Measurements from ENCODE around the gene CYP11A1.

CYP11A1 gene

GRCh38 chr15:74387621-74388362 is 20.3 kb upstream of the CYP11A1 start:
- DNase-seq = no peak

DNA sequence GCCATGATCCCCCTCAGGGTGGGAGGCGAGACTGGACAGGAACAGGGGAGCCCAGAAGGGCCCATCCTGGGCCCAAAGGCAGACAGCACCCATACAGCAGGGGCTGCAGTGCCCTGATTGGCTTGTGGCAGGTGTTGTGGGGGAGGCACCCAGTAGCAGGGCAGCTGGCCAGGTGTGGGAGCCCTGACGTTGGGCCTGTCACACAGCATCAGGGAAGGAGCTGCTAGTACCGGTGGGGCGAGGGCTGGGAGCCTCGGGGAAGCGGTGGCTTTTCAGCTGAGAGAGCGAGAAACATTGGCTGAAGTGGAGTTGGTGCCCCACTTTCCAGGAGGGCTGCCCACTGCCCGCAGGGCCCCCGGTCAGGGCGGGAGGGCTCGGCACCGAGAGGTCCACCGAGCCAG is 19.7 kb upstream of the CYP11A1 start:
- DNase-seq = no peak

- DNase-seq = no peak
Observed at GRCh38 chr15:74386496-74387140, 19.2 kb upstream of the CYP11A1 start.

DNA sequence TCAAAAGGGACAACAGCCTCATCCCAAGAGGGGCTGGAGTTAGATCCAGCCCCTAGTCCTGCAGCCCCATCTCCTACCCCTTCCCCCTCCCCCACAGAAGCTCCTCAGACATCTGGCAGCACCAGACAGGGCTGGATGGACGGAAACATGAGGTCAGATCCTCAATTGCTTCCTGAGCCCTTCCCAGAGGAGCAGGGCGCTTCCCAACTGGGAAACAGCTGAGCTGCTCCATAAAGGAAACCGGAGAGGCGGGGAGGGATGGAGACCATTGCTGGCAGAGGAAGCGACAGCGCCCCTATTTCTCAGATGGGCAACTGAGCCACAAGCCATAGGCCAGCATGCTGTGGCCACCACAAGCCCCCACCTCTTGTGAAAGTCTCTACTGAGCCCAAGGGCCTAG is 18.3 kb upstream of the CYP11A1 start:
- no peak for DNase-seq

DNA sequence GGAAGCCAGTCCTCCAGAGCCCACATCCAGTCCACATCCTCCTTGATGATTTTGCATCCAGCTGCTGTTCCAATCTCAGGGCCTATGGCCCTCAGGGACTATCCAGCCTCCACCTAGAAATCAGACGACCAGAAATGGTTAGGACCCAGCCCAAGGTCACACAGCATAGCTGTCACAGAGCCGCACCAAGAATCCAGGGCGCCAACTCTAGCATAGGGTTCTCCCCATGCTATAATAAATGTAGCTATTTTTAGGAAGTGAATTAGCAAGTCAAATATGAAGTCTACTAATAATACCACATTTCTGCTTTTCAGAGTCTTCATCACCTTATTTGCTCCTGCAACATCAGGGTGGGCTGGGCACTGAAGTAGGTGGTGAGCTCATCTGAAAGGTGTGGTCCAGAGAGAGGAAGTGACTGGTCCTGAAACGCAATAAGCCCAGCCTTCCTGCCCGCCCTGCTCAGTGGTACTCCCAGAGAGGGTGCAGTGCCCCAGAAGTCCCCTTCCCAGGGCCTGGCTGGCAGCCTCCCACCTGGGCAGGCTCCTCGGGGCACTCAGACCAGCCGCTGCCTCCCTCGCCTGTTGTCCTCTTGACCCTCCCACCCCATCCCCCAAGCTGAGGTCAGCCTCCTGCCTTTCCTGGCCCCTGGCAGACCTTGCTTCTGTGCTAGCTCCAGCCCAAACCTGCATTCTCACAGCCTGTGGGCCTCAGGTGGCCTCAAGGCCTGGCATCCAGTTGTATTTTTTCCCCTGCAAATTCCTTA is 17.6 kb upstream of the CYP11A1 start:
- DNase-seq = no peak

- no peak for DNase-seq
Observed at GRCh38 chr15:74384566-74384880, 17.1 kb upstream of the CYP11A1 start.

GRCh38 chr15:74383695-74384565 is 16.5 kb upstream of the CYP11A1 start:
- DNase-seq = peak; percentile 59

DNA sequence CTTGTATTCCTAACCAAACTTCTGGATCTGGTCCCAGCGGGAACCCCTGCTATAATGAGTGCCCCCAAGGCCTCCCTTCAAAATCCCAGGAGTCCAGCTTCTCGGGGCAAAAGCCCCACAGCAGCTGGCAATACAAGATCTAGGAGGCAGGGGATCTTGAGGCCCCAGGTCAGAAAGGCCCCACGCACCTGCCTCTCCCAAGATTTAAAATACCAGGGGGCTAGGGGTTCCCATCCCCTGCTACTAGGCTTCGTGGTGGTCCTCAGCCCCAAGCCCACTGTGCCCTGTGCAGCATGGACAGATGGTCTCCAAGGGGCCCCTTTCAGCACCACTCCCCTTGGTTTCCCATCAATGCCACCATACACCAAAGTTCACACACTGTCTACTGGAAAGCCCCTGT is 15.8 kb upstream of the CYP11A1 start:
- DNase-seq = no peak

DNA sequence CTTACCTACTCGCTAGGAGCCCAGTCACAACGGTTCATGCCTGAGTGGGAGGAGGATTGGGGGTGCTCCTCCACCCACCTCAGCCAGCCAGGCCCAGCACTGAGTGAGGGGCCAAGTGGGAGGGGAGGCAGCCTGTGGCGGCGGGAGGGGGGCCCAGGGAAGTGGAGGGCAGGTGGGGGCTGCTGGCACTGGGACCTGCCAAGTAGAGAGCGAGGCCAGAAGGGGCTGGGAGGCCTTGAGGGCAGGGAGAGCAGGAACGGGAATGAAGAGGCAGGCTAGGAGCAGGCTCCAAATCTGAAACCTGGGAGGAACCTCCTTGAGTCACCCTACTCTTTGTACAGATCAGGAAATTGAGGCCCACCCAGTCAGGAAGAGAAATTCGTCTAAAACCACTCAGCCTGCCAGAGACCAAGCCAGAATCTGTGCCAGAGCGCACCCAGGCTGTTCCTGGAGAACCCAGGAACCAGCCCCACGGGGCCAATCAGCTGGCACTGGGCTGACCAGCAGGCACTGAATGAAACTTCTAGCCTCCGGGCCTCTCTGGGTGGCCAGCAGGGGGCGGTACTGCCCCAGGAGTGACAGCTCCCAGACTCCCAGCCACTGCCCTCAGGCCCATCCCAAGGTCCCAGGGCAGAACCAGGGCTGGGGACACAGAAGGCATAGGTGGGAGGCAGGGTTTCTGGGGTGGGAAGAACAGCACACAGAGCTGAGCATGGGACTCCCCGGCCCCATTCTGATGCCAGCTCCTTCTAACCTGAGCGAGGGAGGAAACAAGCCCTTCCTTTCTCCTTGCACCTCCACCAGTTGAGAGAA is 14.8 kb upstream of the CYP11A1 start:
- DNase-seq = peak; percentile 71

DNA sequence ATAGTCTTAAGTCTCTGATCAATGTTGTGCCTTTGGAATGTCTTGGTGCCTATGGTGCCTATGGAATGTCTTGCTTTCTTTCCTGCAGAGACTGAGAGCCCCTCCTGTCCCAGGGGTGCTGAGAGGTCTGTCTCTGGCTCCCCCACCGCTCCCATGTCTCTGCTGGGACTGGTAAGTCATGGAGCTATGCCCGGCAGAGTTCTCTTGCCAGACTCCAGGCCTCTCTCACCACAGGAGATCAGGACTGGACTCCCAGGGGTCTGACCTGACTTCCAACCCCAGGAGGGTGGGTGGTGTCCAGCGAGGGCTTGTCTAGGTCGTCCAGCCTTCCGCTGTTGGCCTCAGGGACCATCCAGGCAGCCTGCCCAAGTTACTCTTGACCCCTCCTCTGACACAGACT is 14.0 kb upstream of the CYP11A1 start:
- no peak for DNase-seq

GRCh38 chr15:74381190-74381453 is 13.7 kb upstream of the CYP11A1 start:
- DNase-seq = no peak

DNA sequence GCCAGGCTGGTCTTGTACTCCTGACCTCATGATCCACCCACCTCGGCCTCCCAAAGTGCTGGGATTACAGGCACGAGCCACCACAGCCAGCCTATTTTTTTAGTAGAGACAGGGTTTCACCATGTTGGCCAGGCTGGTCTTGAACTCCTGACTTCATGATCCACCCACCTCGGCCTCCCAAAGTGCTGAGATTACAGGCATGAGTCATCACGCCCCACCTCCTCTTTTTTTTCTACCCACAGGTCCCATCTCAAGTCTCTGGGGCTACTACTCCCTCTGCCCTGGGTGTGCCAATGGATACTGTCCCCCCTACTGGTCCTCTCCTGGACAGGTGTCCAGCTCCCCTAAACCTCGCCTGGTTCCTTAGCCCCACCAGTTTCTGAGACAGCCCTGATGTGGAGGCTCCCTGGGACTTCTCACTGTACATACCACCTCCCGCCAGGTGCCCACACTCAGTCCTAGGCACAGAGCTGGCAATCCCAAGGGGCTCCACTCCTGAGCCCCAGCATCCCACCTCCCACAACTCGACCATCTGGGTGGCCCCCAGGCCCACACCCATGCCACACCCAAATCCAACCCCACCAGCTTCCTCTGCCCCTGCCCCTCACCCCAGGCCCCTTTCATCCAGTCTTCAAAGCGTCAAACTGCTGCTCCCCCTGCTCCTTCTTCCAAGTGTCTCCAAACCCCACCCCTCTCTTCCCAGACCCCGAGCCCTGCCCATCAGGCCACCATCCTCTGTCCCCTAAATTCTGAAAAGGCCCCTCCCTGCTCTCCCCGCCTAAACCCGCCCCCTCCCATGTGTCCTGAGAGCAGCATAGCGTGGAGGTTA is 13.1 kb upstream of the CYP11A1 start:
- DNase-seq = no peak

DNA sequence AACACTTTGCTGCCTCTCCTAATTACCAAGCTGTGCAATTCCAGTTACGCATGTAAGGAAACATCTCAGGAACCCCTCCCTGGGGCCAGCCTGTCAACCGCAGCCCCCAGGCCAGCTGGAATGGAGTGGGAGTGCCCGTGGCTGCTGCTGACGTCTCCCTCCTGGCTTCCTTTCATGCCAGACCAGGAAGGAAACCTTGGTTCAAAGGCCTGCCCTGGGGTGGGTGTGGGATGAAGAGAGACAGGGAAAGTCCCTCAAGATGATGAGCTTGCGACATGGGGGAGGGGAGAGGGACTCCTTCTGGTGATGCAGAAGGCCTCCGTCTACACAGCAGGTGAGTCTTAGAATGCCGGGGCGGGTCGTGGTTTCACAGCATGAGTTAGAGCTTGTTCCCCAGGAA is 11.4 kb upstream of the CYP11A1 start:
- peak; percentile 76 for DNase-seq

DNA sequence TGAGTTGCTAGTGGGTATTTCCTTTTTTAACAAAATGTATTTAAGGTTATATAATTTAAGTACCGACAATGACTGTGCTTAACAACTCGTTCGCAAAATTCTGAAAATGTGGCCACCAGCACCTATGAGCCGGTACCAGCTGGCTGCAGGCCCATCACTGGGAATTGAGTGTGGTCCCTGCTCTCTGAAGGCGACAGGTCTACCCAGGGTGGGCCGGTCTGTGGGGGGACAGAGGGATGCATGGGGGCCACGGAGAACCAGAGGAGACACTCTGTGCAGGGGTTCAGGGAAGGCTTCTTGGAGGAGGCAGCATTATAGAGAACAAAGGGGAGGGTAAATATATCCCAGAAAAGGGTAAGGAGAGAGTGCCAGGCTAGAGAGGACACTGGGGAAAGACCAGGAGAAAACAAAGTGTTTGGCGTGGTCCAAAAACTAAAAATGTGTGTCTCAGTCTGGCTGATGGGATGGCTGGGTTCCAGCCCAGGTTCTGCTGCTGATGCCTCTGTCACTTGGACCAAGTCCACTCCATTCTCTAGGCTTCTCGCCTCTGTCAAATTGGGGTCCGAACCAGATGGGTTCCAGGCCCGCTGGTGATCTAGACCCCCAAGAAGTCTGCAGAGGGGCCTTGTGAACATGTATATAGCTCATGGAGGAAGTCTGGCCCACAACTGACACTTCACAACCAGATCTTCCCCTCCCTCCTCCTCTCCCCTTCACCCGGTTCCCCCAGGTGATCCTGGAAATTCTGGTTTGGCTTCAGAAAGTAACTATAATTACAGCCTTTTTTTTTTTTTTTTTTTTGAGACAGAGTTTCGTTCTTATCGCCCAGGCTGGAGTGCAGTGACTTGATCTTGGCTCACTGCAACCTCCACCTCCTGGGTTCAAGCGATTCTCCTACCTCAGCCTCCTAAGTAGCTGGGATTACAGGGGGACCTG is 10.7 kb upstream of the CYP11A1 start:
- DNase-seq = no peak

GRCh38 chr15:74376825-74377581 is 9.6 kb upstream of the CYP11A1 start:
- DNase-seq = no peak

GRCh38 chr15:74376226-74376625 is 8.8 kb upstream of the CYP11A1 start:
- DNase-seq = no peak

DNA sequence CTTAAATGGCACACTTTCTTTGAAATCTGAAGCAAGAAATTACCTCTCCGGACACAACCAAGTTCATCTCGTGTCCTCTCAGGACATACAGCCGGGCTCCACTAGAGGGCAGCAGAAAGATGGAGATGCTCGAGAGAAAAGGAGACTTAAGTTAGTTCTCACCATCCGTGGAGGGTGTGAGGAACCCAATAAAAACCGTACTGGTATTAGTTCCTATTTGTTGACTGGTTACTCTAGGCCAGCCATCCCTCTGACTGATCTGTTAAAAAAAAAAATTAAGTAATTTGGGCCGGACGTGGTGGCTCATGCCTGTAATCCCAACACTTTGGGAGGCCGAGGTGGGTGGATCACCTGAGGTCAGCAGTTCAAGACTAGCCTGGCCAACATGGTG is 7.9 kb upstream of the CYP11A1 start:
- peak; percentile 71 for DNase-seq

DNA sequence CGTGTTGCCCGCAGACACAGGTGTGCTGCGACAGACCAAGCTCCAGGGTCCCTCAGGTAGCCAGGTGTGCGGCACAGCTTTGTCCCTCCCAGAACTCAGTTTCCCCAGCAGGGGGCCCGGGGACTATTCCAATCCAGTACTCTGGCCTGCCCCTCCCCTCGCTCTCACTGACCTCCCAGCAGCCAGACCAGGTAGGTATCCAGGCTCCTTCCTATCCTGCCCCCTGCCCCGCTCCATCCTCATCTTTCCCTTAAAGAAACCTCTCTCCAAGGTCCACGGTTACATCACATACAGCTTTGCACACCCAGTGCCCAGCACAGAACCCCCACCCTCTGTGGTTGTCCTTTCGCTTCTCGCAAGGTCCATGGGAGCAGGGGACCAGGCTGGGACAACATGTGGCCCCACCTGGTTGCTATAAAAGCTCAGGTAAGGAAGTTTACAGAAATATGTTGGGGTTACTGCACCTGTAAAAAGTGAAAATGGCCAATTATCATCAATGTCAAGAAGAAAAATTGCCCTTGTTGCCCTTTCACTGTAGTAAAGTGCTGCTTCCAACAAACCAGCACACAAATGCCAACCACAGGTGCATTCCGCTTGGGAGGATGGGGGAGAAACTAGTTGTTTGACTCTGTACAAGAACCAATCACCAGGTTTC is 7.3 kb upstream of the CYP11A1 start:
- no peak for DNase-seq
